ENCODE data around the gene PPP6R2. TPM values are rescaled to one million over a fixed set of nuclear protein-coding genes. Genes with fewer than 3 reads are reported as not detected.

The PPP6R2 gene
- total and polyA plus RNA-seq, 9 of the 15 experiments (the other 6 are each of a cell fraction or from before 2014, with no cell fraction given): 0.32 to 39.8 (median 21.4) TPM

DNA sequence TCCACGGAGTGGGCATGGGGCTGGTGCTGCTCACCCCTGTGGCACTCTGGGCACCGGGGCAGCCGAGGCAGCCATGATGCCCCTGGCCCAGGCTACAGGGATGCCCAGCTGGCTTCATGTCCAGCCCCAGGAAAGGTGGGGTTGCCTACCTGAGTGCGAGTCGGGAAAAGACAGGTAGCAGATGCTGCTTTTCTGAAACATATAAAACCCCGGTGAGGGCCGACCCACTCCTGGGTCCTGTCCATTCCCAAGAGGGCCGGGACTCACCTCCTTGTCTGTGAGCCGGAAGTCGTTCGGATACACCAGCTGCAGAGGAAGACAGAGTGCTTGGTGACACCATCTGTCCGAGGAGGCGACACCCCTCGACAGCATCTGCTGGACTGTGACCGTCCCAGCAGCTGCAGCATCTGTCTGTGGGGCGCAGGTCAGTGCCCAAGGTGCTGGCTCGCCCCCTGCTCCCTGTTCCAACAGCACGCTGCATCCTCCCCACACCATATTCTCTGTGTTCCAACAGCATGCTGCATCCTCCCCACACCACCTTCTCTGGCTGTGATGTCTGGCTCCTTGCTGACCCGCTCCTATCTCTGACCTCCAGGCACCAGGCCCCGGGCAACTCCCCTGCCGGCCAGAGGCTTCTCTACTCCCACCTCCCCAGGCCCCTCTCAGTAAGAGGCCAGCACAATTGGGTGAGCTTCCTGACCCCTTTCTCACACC lies 24.3 kb upstream of the PPP6R2 start (continued):
- TF ChIP-seq CREB3L1 (IDR thresholded peaks at IDR 0.05; ENCODE audit: borderline replicate concordance, low read depth) (no peak), HMG20B (CRISPR knock-in tag; IDR thresholded peaks at IDR 0.05) (no peak), TOE1 (IDR thresholded peaks at IDR 0.05; ENCODE audit: borderline replicate concordance) (no peak), TOE1 (CRISPR knock-in tag; IDR thresholded peaks at IDR 0.05; ENCODE audit: borderline replicate concordance, low read depth) (no peak), ATF7 (IDR thresholded peaks at IDR 0.05) (peak; percentile 29; the same call in 1 of the 2 replicates), GABPA (tag; conservative IDR thresholded peaks at IDR 0.05; ENCODE audit: low read depth) (peak; percentile 51), NFYB (IDR thresholded peaks at IDR 0.05; ENCODE audit: extremely low read depth, insufficient read length) (no peak), HNRNPL (IDR thresholded peaks at IDR 0.05; ENCODE audit: low read depth, low read length) (no peak), BCOR (IDR thresholded peaks at IDR 0.05) (no peak), PRDM10 (IDR thresholded peaks at IDR 0.05; ENCODE audit: partially characterized antibody) (peak; percentile 28), KLF6 (CRISPR knock-in tag; IDR thresholded peaks at IDR 0.05; ENCODE audit: borderline replicate concordance) (no peak), NCOA6 (IDR thresholded peaks at IDR 0.05) (no peak)
- TF ChIP-seq, protein P1, sequence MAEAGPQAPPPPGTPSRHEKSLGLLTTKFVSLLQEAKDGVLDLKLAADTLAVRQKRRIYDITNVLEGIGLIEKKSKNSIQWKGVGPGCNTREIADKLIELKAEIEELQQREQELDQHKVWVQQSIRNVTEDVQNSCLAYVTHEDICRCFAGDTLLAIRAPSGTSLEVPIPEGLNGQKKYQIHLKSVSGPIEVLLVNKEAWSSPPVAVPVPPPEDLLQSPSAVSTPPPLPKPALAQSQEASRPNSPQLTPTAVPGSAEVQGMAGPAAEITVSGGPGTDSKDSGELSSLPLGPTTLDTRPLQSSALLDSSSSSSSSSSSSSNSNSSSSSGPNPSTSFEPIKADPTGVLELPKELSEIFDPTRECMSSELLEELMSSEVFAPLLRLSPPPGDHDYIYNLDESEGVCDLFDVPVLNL (CRISPR knock-in tag; IDR thresholded peaks at IDR 0.05; ENCODE audit: low read depth): no peak
- TF ChIP-seq, protein P2, sequence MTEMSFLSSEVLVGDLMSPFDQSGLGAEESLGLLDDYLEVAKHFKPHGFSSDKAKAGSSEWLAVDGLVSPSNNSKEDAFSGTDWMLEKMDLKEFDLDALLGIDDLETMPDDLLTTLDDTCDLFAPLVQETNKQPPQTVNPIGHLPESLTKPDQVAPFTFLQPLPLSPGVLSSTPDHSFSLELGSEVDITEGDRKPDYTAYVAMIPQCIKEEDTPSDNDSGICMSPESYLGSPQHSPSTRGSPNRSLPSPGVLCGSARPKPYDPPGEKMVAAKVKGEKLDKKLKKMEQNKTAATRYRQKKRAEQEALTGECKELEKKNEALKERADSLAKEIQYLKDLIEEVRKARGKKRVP (CRISPR knock-in tag; IDR thresholded peaks at IDR 0.05): no peak
- TF ChIP-seq, protein P3, sequence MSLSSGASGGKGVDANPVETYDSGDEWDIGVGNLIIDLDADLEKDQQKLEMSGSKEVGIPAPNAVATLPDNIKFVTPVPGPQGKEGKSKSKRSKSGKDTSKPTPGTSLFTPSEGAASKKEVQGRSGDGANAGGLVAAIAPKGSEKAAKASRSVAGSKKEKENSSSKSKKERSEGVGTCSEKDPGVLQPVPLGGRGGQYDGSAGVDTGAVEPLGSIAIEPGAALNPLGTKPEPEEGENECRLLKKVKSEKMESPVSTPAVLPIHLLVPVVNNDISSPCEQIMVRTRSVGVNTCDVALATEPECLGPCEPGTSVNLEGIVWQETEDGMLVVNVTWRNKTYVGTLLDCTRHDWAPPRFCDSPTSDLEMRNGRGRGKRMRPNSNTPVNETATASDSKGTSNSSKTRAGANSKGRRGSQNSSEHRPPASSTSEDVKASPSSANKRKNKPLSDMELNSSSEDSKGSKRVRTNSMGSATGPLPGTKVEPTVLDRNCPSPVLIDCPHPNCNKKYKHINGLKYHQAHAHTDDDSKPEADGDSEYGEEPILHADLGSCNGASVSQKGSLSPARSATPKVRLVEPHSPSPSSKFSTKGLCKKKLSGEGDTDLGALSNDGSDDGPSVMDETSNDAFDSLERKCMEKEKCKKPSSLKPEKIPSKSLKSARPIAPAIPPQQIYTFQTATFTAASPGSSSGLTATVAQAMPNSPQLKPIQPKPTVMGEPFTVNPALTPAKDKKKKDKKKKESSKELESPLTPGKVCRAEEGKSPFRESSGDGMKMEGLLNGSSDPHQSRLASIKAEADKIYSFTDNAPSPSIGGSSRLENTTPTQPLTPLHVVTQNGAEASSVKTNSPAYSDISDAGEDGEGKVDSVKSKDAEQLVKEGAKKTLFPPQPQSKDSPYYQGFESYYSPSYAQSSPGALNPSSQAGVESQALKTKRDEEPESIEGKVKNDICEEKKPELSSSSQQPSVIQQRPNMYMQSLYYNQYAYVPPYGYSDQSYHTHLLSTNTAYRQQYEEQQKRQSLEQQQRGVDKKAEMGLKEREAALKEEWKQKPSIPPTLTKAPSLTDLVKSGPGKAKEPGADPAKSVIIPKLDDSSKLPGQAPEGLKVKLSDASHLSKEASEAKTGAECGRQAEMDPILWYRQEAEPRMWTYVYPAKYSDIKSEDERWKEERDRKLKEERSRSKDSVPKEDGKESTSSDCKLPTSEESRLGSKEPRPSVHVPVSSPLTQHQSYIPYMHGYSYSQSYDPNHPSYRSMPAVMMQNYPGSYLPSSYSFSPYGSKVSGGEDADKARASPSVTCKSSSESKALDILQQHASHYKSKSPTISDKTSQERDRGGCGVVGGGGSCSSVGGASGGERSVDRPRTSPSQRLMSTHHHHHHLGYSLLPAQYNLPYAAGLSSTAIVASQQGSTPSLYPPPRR (CRISPR knock-in tag; IDR thresholded peaks at IDR 0.05; ENCODE audit: borderline replicate concordance): no peak
